ENCODE results near the gene TRAPPC5.

DNA sequence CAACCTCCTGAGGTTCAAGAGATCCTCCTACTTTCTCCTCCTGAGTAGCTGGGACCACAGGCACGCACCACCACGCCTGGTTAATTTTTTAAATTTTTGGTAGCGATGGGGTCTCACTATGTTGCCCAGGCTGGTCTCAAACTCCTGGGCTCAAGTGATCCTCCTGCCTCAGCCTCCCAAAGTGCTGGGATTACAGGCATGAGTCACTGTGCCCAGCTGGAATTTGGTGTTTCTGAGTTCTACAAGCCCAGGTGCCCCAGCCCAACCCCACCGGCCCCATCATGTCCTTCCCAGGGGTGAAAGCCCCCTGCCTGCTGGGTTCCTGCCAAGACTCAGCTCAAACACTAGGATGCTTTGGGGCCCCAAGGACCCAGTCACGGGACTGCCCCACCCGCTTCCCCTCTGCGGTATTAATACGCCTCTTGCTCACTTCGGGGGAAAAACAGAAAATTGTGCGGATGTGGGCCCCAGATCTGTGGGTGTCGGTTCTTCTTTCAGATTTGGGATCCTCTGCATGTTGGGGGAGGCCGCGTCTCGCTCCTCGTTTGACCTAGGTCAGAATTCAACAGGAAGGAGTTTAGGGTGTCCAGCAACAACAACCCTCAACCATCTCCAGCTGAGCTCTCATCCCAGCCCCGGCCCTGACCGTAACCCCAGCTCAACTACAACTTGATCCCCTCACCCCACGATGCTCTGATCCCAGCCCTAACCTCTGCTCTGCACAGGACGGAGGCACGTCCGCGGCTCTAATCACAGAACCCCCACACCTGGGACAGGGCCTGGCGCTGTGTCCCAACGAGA, 25.0 kb downstream of the TRAPPC5 start:
- no peak for TF ChIP-seq POLR2A (IDR thresholded peaks at IDR 0.05)
- TF ChIP-seq, protein P1, sequence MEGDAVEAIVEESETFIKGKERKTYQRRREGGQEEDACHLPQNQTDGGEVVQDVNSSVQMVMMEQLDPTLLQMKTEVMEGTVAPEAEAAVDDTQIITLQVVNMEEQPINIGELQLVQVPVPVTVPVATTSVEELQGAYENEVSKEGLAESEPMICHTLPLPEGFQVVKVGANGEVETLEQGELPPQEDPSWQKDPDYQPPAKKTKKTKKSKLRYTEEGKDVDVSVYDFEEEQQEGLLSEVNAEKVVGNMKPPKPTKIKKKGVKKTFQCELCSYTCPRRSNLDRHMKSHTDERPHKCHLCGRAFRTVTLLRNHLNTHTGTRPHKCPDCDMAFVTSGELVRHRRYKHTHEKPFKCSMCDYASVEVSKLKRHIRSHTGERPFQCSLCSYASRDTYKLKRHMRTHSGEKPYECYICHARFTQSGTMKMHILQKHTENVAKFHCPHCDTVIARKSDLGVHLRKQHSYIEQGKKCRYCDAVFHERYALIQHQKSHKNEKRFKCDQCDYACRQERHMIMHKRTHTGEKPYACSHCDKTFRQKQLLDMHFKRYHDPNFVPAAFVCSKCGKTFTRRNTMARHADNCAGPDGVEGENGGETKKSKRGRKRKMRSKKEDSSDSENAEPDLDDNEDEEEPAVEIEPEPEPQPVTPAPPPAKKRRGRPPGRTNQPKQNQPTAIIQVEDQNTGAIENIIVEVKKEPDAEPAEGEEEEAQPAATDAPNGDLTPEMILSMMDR (IDR thresholded peaks at IDR 0.05), result no peak
